ENCODE measurements around the gene MLXIP. TPM values are rescaled to one million over a fixed set of nuclear protein-coding genes. Genes with fewer than 3 reads are reported as not detected.
"Not testable (repeated sequence)": the region's sequence is repeated elsewhere in the genome, so short reads cannot be mapped to it uniquely, and the experiment has no call there.

MLXIP gene
- polyA plus RNA-seq, 3 donors = 20.8 to 33.2 (median 30.7) TPM

DNA sequence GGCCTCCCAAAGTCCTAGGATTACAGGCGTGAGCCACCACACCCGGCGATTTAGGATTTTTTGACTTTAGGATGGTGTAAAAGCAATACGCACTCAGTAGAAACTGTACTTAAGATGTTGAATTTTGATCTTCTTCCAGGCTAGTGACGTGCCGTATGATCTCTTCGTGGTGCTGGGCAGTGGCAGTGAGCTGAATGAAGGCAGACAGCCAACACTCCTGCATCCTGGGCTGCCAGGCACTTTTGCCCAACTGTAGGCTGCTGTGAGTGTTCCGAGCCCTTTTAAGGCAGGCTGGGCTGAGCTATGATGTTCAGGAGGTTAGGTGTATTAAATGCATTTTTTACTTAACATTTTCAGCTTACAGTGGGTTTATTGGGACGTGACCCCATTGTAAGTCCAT is 74.2 kb downstream of the MLXIP start:
- no peak overlapping the region for H3K27ac ChIP-seq (ENCODE audit: low read depth, low read length)
- 87 to 93% (median 90%) methylated on average over 9 of the region's 9 CpGs for WGBS, 3 donors

DNA sequence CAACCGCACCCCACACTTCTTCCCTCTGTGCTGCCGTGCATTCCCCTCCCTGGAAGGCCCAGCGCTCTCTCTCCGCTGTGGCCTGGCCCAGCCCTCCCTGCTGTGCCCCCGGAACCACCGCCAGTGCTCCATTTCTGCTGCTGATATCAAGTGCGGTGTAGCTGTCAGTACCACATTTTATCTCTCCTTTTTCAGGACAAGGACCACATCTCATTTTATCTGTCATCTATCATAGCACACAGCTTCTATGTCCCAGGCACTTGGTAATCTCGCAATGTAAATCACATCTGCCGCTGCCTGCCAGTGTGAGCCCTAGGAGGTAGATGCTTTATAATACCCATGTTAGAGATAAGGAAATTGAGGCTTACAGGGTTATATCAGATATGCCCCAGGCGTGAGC is 77.1 kb downstream of the MLXIP start:
- WGBS, 3 donors = 79 to 89% (median 81%) methylated on average over 10 of the region's 10 CpGs
- H3K27ac ChIP-seq (ENCODE audit: low read depth, low read length) = no peak overlapping the region

GRCh38 chr12:122158700-122159285 is 80.2 kb downstream of the MLXIP start:
- 88 to 92% (median 91%) methylated on average over 7 of the region's 7 CpGs for WGBS, 3 donors
- no peak overlapping the region for H3K27ac ChIP-seq (ENCODE audit: low read depth, low read length)

DNA sequence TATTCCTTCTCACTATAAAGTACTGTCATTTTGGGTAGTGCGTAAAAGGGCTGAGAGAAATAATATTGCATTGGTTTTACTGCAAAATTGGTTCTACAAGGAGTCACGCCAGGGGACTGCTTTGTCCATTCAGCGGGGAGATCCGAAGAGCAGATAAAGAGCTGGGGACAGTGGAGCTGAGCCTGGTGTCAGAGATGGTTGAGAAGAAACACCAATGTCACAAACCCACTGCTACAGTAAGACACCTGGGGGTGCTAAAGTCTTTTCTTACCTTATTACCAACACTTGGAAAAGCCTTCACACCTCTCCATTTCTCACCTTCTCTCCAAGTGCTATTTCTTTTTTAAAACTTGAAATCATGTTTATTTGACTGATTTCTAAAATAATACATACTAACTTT is 81.3 kb downstream of the MLXIP start:
- WGBS, 3 donors = 63 to 77% (median 74%) methylated on average over 4 of the region's 4 CpGs
- H3K27ac ChIP-seq (ENCODE audit: low read depth, low read length) = no peak overlapping the region

- WGBS, 3 donors = 82 to 86% (median 84%) methylated on average over 11 of the region's 11 CpGs
- H3K27ac ChIP-seq (ENCODE audit: low read depth, low read length) = no peak overlapping the region
Observed at GRCh38 chr12:122160761-122161160, 82.2 kb downstream of the MLXIP start.

GRCh38 chr12:122161682-122162081 is 83.1 kb downstream of the MLXIP start:
- H3K27ac ChIP-seq (ENCODE audit: low read depth, low read length) = no peak overlapping the region
- WGBS, 3 donors = 51 to 76% (median 61%) methylated on average over 8 of the region's 8 CpGs

DNA sequence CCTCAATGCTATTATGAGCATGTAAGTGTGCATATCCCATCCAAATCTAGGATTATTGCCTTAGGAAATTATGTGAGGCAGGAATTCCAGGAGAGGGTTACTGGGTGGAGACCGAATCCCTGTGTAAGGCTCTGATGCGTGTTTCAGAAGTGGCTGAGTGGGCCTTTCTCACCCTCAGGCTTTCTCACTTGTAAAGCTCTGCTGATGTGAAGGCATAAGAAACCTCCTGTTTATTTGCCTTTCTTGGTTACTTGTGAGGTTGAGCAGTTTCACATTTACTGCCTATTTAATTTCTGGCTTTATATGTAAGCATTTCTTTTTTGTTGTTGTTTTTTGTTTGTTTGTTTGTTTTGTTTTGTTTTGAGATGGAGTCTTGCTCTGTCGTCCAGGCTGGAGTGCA is 84.4 kb downstream of the MLXIP start:
- WGBS, 3 donors = 82 to 88% (median 86%) methylated on average over 3 of the region's 3 CpGs
- no peak overlapping the region for H3K27ac ChIP-seq (ENCODE audit: low read depth, low read length)

DNA sequence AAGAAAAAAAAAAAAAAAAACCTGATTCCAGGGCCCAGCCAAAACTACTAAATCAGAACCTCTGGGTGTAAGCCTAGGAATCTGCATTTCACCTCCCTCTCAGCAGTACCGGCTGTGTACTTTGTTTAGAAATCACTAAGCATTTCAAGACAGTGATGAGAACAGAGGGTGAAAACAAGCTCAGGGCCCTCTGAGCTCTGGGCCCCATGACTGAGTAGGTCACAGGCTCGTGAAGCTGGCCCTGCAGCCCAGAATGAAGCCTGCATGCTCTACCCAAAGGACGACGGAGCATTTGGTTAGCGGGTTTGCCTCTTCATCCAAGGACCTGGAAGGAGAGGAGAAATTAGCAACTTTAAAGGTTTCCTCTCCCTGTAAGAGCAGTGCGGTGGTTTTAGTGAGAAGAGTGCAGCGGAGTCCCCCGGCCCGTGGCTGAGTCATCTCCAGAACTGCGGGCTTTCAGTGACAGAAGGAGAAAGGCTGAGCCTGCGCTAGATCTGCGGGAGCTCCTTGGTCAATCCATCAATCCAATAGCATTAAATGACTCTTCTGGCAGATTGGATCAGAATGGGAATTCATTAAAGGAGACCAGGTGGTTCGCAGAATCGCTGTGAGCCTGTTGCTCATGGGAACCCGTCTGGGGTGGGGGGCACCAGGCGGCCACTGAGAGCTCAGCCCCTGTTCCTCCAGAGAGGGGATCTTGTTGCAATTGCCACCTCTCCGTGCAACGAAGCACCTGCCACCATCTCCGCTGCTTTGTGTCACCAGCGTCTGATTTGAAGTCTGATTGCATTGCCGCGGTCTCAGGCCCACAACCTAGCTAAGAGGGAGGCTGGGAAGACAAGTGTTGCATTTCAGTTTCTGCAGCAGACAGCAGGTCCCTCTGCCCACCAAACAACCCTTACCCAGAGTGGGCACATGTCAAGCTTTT is 88.1 kb downstream of the MLXIP start:
- WGBS, 3 donors = 72 to 83% (median 81%) methylated on average over 22 of the region's 22 CpGs
- H3K27ac ChIP-seq (ENCODE audit: low read depth, low read length) = no peak overlapping the region

DNA sequence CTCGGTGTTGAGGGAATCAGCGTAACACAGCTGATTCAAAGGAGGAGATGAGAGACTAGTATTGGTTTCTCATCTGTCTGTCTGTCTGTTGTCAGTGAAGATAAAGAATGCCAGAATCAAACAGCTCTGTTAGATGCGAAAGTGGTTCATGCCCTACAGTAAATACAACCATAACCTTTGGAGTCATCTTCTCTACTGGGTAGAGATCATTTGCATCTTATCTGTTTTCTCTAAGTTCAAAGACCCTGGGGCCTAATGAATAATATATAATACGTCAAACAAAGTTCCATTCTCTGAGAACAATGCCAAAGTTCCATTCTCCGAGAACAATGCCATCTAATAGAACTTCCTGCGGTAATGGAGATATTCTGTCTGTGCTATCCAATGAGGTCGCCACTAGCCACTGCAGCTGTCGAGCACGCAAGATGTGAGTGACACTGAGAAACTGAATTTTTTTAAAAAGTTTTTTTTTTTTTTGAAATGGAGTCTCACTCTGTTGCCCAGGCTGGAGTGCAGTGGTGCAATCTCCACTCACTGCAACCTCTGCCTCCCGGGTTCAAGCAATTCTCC is 88.9 kb downstream of the MLXIP start:
- 78 to 83% (median 80%) methylated on average over 10 of the region's 10 CpGs for WGBS, 3 donors
- no peak overlapping the region for H3K27ac ChIP-seq (ENCODE audit: low read depth, low read length)

DNA sequence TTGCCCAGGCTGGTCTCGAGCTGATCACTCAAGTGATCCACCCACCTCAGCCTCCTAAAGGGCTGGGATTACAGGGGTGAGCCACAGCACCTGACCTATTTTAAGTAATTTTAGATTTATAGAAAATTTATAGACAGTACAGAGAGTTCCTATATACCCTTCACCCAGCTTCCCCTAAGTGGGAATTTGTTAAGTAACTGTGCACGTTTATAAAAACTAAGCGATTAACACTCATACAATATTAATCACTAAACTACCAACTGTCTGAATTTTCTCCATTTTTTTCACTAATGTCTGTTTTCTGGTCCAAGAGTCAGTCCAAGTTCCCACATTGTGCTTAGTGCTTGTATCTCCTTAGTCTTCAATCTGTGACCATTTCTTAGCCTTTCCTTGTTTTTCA is 89.9 kb downstream of the MLXIP start:
- no peak overlapping the region for H3K27ac ChIP-seq (ENCODE audit: low read depth, low read length)
- 85 to 89% (median 88%) methylated on average over 3 of the region's 3 CpGs for WGBS, 3 donors

DNA sequence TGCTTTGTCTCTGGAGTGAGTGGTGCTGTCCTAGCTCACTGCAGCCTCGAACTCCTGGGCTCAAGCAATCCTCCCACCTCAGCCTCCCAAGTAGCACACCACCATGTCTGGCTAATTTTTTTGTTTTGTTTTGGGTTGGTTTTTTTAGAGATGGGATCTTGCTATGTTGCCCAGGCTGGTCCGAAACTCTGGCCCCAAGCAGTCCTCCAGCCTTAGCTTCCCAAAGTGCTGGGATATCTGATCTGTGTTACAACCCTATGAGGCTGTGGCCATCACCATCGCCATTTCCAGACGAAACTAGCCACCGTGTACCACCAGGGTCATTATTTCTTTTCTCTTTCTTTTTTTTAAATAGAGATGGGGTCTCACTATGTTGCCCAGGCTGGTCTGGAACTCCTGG is 92.8 kb downstream of the MLXIP start:
- no peak overlapping the region for H3K27ac ChIP-seq (ENCODE audit: low read depth, low read length)
- WGBS, 3 donors = 87 to 90% (median 90%) methylated on average over 5 of the region's 5 CpGs

DNA sequence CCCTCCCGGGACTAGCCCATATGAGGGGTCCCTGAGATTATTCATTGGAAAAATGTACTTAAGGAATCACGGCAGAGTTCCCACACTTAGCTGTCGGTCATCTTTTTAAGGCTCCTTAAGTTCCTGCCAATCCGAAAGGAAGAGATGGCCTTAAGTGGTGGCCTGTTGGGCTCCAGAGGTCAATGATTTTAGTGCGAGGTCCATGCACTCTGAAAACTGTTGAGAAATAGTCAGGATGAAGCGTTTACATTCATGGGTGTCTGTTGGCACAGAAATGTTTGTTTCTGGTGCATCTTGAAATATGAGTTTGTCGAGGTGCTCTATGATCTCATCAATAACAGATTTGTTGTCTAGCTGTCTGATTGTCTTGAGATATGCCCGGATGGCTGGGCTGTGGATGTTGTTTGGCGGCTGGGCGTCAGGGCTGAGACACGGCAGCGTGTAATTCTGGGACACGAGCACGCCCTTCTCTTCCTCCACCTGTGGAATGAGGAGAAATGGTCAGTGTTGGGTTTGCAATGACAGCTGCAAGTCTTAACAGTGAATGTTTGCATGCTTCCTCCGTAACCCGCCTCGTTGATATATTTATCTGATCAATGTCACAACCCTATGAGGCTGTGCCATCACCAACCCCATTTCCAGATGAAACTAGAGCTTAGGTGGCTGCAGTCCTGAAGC is 93.8 kb downstream of the MLXIP start:
- no peak overlapping the region for H3K27ac ChIP-seq (ENCODE audit: low read depth, low read length)
- WGBS, 3 donors = 59 to 71% (median 64%) methylated on average over 17 of the region's 17 CpGs

DNA sequence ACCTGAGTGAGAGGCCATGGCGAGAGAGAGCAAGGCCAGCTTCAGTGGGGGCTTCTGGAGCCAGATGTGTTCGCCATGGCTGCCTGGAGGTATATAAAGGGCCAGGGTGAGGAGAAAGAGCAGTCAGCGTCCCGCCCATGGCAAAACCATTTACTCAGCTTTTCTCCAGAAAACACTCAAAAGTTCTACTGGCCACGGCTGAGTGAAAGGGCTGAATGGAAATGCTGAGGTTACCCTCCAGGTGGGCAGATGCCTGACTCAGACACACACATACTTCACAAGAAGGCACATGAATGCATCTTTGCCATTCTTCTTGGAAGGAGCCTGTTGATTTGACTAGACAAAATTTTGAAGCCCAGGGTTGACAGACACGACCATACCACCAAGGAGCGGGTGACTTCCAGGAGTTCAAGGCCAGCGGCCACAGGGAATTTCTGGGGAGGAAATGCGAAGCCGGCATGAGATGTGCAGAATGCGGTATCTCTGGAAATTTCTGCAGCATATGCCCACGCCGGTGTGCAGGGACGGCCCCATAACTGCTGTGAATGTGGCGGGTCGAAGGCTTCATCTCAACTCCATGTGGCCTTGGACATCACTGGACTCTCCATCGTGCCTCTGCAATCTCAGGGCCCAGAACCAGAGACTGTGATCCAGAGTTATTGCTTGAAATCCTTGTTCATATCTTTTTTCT is 95.7 kb downstream of the MLXIP start, which contains the start of gene IL31:
TSS of gene IL31 (minus strand) at position 67 of the 691 bp plus-strand sequence. CDS start at position 18, 49 bp downstream.
- WGBS, 3 donors = 86 to 91% (median 88%) methylated on average over 17 of the region's 17 CpGs
- no peak within 1 kb of the TSS for H3K27ac ChIP-seq (ENCODE audit: low read depth, low read length)

GRCh38 chr12:122176473-122176872 is 97.9 kb downstream of the MLXIP start:
- H3K27ac ChIP-seq (ENCODE audit: low read depth, low read length) = not testable (repeated sequence)
- 81 to 87% (median 84%) methylated on average over 4 of the region's 4 CpGs for WGBS, 3 donors

DNA sequence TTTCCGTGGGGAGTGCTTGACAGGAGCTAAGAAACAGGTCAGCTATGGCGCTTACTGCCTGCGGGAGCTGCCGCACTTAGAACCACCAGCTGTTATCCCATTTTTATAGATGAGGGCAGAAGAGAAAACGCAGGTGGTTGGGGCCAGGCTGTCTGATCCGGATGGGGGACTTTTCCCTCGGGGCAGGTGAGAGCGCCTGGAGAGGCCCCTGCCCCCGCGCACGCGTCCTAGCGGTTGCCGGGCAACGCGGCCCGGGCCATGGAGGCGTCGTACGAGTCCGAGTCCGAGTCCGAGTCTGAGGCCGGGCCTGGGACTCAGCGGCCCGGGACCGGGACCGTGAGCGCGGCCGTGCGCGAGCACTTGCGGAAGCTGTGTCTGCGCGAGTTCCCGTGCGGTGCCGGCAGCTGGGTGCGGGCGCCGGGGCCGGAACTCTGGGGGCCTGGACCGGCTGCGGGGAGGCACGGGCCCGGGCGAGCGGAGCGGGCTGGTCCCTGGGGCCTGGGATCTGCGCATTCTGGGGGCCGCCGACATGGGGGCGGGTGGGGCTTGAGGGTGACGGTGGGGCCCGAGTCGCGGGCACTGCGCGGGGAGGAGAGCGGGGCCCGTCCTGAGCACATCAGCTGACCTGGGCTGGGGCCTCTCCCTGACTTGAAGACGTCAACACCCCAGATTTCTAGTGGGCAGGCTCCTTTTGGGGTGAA is 104.5 kb downstream of the MLXIP start, which contains the start of gene LRRC43:
TSS of gene LRRC43 (plus strand) at position 237 of the 701 bp plus-strand sequence. CDS start at position 259, 22 bp downstream.
- 2 to 3% (median 3%) methylated on average over 56 to 63 of the region's 63 CpGs for WGBS, 3 donors
- no peak within 1 kb of the TSS for H3K27ac ChIP-seq (ENCODE audit: low read depth, low read length)

GRCh38 chr12:122183588-122183940 is 105.0 kb downstream of the MLXIP start:
- 79 to 83% (median 79%) methylated on average over 10 of the region's 10 CpGs for WGBS, 3 donors

GRCh38 chr12:122184517-122184916 is 106.0 kb downstream of the MLXIP start:
- WGBS, 3 donors = 56 to 86% (median 57%) methylated on average over 18 of the region's 18 CpGs
- no peak overlapping the region for H3K27ac ChIP-seq (ENCODE audit: low read depth, low read length)

More at GRCh38 chr12:122183588-122183940, 105.0 kb downstream of the MLXIP start:
- no peak overlapping the region for H3K27ac ChIP-seq (ENCODE audit: low read depth, low read length)

DNA sequence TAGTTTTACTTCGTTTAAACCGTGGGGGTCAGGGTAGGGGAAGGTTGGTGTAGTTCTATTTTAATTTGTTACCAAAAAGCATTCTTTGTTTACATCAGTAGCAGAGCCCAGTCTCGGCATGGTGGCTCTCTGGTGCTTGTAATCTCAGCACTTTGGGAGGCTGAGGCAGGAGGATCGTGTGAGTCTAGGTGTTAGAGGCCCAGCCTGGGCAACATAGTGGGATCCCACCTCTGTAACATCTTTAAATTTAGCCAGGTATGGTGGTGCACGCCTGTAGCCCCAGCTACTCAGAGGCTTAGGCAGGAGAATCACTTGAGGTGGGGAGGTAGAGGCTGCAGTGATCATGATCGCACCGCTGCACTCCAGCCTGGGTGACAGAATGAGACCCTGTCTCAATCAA is 106.5 kb downstream of the MLXIP start:
- H3K27ac ChIP-seq (ENCODE audit: low read depth, low read length) = no peak overlapping the region
- WGBS, 3 donors = 91 to 94% (median 93%) methylated on average over 7 of the region's 7 CpGs

All from adipose tissue (tissue), 3 donors.